Measurements from ENCODE around the gene DLL4.

Gene DLL4

DNA sequence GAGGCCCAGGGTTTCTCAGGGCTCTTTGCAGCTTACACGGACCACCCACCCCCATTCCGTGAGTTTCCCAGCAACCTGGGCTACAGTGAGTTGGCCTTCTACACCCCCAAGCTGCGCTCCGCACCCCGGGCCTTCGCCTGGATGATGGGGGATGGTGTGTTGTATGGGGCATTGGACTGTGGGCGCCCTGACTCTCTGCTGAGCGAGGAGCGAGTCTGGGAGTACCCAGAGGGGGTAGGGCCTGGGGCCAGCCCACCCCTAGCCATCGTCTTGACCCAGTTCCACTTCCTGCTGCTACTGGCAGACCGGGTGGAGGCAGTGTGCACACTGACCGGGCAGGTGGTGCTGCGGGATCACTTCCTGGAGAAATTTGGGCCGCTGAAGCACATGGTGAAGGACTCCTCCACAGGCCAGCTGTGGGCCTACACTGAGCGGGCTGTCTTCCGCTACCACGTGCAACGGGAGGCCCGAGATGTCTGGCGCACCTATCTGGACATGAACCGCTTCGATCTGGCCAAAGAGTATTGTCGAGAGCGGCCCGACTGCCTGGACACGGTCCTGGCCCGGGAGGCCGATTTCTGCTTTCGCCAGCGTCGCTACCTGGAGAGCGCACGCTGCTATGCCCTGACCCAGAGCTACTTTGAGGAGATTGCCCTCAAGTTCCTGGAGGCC lies 29.5 kb upstream of the DLL4 start:
- H3K23ac ChIP-seq (ENCODE audit: low read length in 2 of 2), result no peak overlapping the region
- H3K79me1 ChIP-seq (replicated peaks; ENCODE audit: low read length, poor library complexity, severe bottlenecking), result peaks cover 26% of the 10 kb centered on the region
- no peak overlapping the region for H2AFZ ChIP-seq (ENCODE audit: low read depth, low read length)
- H2BK15ac ChIP-seq (ENCODE audit: low read depth, poor library complexity, severe bottlenecking), result no peak overlapping the region
- H2BK120ac ChIP-seq (ENCODE audit: low read depth, low read length), result no peak overlapping the region
- H3K14ac ChIP-seq (ENCODE audit: low read length in 2 of 2), result no peak overlapping the region
- H3K4me2 ChIP-seq (ENCODE audit: low read length, poor library complexity, severe bottlenecking), result no peak overlapping the region
- H3K4me1 ChIP-seq (ENCODE audit: control insufficient read depth, insufficient read depth, low read depth, low read length), result peaks cover 17% of the 10 kb centered on the region
- no peak overlapping the region for H4K8ac ChIP-seq (ENCODE audit: low read length)
- no peak for DNase-seq
- H3K18ac ChIP-seq (ENCODE audit: low read depth in 1 of 2, low read length in 2 of 2), result no peak overlapping the region
- H3K36me3 ChIP-seq (ENCODE audit: control insufficient read depth in 1 of 2, insufficient read depth in 2 of 2, low read depth in 1 of 2, low read length in 2 of 2), result peaks cover 57 to 76% of the 10 kb centered on the region in 2 experiments
- H2BK5ac ChIP-seq (ENCODE audit: low read depth, low read length, poor library complexity, severe bottlenecking), result no peak overlapping the region
- no peak overlapping the region for H4K91ac ChIP-seq (ENCODE audit: low read length)
- 95% methylated on average over 31 of the region's 33 CpGs for WGBS
- H3K9me3 ChIP-seq (ENCODE audit: control insufficient read depth, low read length), result no peaks in the 10 kb centered on the region
- H3K4me3 ChIP-seq (ENCODE audit: insufficient read depth in 1 of 2, low read depth in 1 of 2, low read length in 2 of 2), result no peak overlapping the region
- no peaks in the 10 kb centered on the region for H3K27me3 ChIP-seq (ENCODE audit: control insufficient read depth in 1 of 2, insufficient read depth in 1 of 2, low read length in 2 of 2)
- H3K4ac ChIP-seq (ENCODE audit: low read depth in 1 of 2, low read length in 2 of 2), result no peak overlapping the region
- H2AK5ac ChIP-seq (ENCODE audit: low read length, severe bottlenecking), result no peak overlapping the region
- no peak overlapping the region for H3K9ac ChIP-seq (ENCODE audit: low read length)
- H2BK12ac ChIP-seq (ENCODE audit: low read length in 2 of 2), result no peak overlapping the region
- no peak overlapping the region for H3K27ac ChIP-seq (ENCODE audit: low read length, poor library complexity, severe bottlenecking)

GRCh38 chr15:40900256-40901052 lies 28.7 kb upstream of the DLL4 start:
- no peak overlapping the region for H2AK5ac ChIP-seq (ENCODE audit: low read length, severe bottlenecking)
- no peak overlapping the region for H2AFZ ChIP-seq (ENCODE audit: low read depth, low read length)
- H3K18ac ChIP-seq (ENCODE audit: low read depth in 1 of 2, low read length in 2 of 2), result no peak overlapping the region
- H3K4me2 ChIP-seq (ENCODE audit: low read length, poor library complexity, severe bottlenecking), result no peak overlapping the region
- H3K27ac ChIP-seq (ENCODE audit: low read length, poor library complexity, severe bottlenecking), result no peak overlapping the region
- no peak overlapping the region for H2BK15ac ChIP-seq (ENCODE audit: low read depth, poor library complexity, severe bottlenecking)
- H3K14ac ChIP-seq (ENCODE audit: low read length in 2 of 2), result peak overlapping the region in 1 of 2 experiments; percentile 27
- peaks cover 26% of the 10 kb centered on the region for H3K79me1 ChIP-seq (replicated peaks; ENCODE audit: low read length, poor library complexity, severe bottlenecking)
- no peaks in the 10 kb centered on the region for H3K27me3 ChIP-seq (ENCODE audit: control insufficient read depth in 1 of 2, insufficient read depth in 1 of 2, low read length in 2 of 2)
- no peak overlapping the region for H2BK12ac ChIP-seq (ENCODE audit: low read length in 2 of 2)
- peak overlapping the region in 1 of 2 experiments; percentile 68 for H3K23ac ChIP-seq (ENCODE audit: low read length in 2 of 2)
- no peak for DNase-seq
- H4K8ac ChIP-seq (ENCODE audit: low read length), result no peak overlapping the region
- H3K9me3 ChIP-seq (ENCODE audit: control insufficient read depth, low read length), result no peaks in the 10 kb centered on the region
- peaks cover 16% of the 10 kb centered on the region for H3K4me1 ChIP-seq (ENCODE audit: control insufficient read depth, insufficient read depth, low read depth, low read length)
- 96% methylated on average over 36 of the region's 36 CpGs for WGBS
- no peak overlapping the region for H4K91ac ChIP-seq (ENCODE audit: low read length)
- no peak overlapping the region for H3K9ac ChIP-seq (ENCODE audit: low read length)
- no peak overlapping the region for H3K4ac ChIP-seq (ENCODE audit: low read depth in 1 of 2, low read length in 2 of 2)
- no peak overlapping the region for H3K4me3 ChIP-seq (ENCODE audit: insufficient read depth in 1 of 2, low read depth in 1 of 2, low read length in 2 of 2)
- no peak overlapping the region for H2BK5ac ChIP-seq (ENCODE audit: low read depth, low read length, poor library complexity, severe bottlenecking)
- no peak overlapping the region for H2BK120ac ChIP-seq (ENCODE audit: low read depth, low read length)
- peaks cover 62 to 80% of the 10 kb centered on the region in 2 experiments for H3K36me3 ChIP-seq (ENCODE audit: control insufficient read depth in 1 of 2, insufficient read depth in 2 of 2, low read depth in 1 of 2, low read length in 2 of 2)

GRCh38 chr15:40901053-40901443 lies 28.1 kb upstream of the DLL4 start:
- Histone ChIP-seq H3K4ac (ENCODE audit: low read depth in 1 of 2, low read length in 2 of 2) (no peak overlapping the region), H2BK120ac (ENCODE audit: low read depth, low read length) (no peak overlapping the region), H3K79me1 (replicated peaks; ENCODE audit: low read length, poor library complexity, severe bottlenecking) (peaks cover 23% of the 10 kb centered on the region), H3K27ac (ENCODE audit: low read length, poor library complexity, severe bottlenecking) (no peak overlapping the region), H3K14ac (ENCODE audit: low read length in 2 of 2) (no peak overlapping the region), H2BK15ac (ENCODE audit: low read depth, poor library complexity, severe bottlenecking) (no peak overlapping the region), H4K91ac (ENCODE audit: low read length) (no peak overlapping the region), H3K27me3 (ENCODE audit: control insufficient read depth in 1 of 2, insufficient read depth in 1 of 2, low read length in 2 of 2) (no peaks in the 10 kb centered on the region), H3K9ac (ENCODE audit: low read length) (no peak overlapping the region), H4K8ac (ENCODE audit: low read length) (no peak overlapping the region), H2BK5ac (ENCODE audit: low read depth, low read length, poor library complexity, severe bottlenecking) (no peak overlapping the region), H2AK5ac (ENCODE audit: low read length, severe bottlenecking) (no peak overlapping the region), H3K18ac (ENCODE audit: low read depth in 1 of 2, low read length in 2 of 2) (no peak overlapping the region), H2BK12ac (ENCODE audit: low read length in 2 of 2) (no peak overlapping the region), H3K4me2 (ENCODE audit: low read length, poor library complexity, severe bottlenecking) (no peak overlapping the region), H3K4me1 (ENCODE audit: control insufficient read depth, insufficient read depth, low read depth, low read length) (peaks cover 17% of the 10 kb centered on the region), H3K23ac (ENCODE audit: low read length in 2 of 2) (peak overlapping the region in 1 of 2 experiments; percentile 54), H2AFZ (ENCODE audit: low read depth, low read length) (no peak overlapping the region), H3K36me3 (ENCODE audit: control insufficient read depth in 1 of 2, insufficient read depth in 2 of 2, low read depth in 1 of 2, low read length in 2 of 2) (peaks cover 59 to 74% of the 10 kb centered on the region in 2 experiments), H3K4me3 (ENCODE audit: insufficient read depth in 1 of 2, low read depth in 1 of 2, low read length in 2 of 2) (no peak overlapping the region), H3K9me3 (ENCODE audit: control insufficient read depth, low read length) (no peaks in the 10 kb centered on the region)
- DNase-seq, result no peak
- whole genome bisulfite sequencing, result 80% methylated on average over 5 of the region's 5 CpGs
